ENCODE results near the gene NAPSA. TPM values are rescaled to one million over a fixed set of nuclear protein-coding genes. Genes with fewer than 3 reads are reported as not detected.
A peak's percentile ranks its signal among the peaks of the same experiment; 100 is the strongest.
"Not testable (repeated sequence)": the region's sequence is repeated elsewhere in the genome, so short reads cannot be mapped to it uniquely, and the experiment has no call there.

The NAPSA gene
- total RNA-seq, 2 donors from 2014 or later, result not detected

- Histone ChIP-seq H3K27me3 (replicated peaks; ENCODE audit: insufficient read depth) (no peaks in the 10 kb centered on the region), H3K4me3 (no peak overlapping the region), H3K4me1 (ENCODE audit: control insufficient read depth in 1 of 2, low read depth in 2 of 2) (no peaks in the 10 kb centered on the region), H3K36me3 (no peaks in the 10 kb centered on the region), H3K27ac (no peak overlapping the region), H3K9me3 (no peaks in the 10 kb centered on the region)
- ATAC-seq (ENCODE audit: insufficient number of reproducible peaks, low FRiP score, low read depth) (no peak), DNase-seq (ENCODE audit: low spot score) (no peak)
- TF ChIP-seq, protein P1, sequence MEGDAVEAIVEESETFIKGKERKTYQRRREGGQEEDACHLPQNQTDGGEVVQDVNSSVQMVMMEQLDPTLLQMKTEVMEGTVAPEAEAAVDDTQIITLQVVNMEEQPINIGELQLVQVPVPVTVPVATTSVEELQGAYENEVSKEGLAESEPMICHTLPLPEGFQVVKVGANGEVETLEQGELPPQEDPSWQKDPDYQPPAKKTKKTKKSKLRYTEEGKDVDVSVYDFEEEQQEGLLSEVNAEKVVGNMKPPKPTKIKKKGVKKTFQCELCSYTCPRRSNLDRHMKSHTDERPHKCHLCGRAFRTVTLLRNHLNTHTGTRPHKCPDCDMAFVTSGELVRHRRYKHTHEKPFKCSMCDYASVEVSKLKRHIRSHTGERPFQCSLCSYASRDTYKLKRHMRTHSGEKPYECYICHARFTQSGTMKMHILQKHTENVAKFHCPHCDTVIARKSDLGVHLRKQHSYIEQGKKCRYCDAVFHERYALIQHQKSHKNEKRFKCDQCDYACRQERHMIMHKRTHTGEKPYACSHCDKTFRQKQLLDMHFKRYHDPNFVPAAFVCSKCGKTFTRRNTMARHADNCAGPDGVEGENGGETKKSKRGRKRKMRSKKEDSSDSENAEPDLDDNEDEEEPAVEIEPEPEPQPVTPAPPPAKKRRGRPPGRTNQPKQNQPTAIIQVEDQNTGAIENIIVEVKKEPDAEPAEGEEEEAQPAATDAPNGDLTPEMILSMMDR (IDR thresholded peaks at IDR 0.05), result no peak
Measured at GRCh38 chr19:50341091-50341564, 24.3 kb downstream of the NAPSA start.

GRCh38 chr19:50340331-50340730 lies 25.1 kb downstream of the NAPSA start:
- ATAC-seq (ENCODE audit: insufficient number of reproducible peaks, low FRiP score, low read depth) (no peak), DNase-seq (ENCODE audit: low spot score) (no peak)
- Histone ChIP-seq H3K27me3 (replicated peaks; ENCODE audit: insufficient read depth) (no peaks in the 10 kb centered on the region), H3K27ac (no peak overlapping the region), H3K36me3 (no peaks in the 10 kb centered on the region), H3K9me3 (no peaks in the 10 kb centered on the region), H3K4me3 (no peak overlapping the region), H3K4me1 (ENCODE audit: control insufficient read depth in 1 of 2, low read depth in 2 of 2) (no peaks in the 10 kb centered on the region)
- TF ChIP-seq, protein P1 (IDR thresholded peaks at IDR 0.05), result no peak

- ATAC-seq (ENCODE audit: insufficient number of reproducible peaks, low FRiP score, low read depth); H3K9me3 ChIP-seq; H3K36me3 ChIP-seq; H3K4me3 ChIP-seq; DNase-seq (ENCODE audit: low spot score); H3K27ac ChIP-seq; H3K27me3 ChIP-seq (replicated peaks; ENCODE audit: insufficient read depth): not testable (repeated sequence)
- peaks cover 3 to 16% of the 10 kb centered on the region in 2 donors for H3K4me1 ChIP-seq (ENCODE audit: control insufficient read depth in 1 of 2, low read depth in 2 of 2)
Measured at GRCh38 chr19:50337031-50337430, 28.4 kb downstream of the NAPSA start.

DNA sequence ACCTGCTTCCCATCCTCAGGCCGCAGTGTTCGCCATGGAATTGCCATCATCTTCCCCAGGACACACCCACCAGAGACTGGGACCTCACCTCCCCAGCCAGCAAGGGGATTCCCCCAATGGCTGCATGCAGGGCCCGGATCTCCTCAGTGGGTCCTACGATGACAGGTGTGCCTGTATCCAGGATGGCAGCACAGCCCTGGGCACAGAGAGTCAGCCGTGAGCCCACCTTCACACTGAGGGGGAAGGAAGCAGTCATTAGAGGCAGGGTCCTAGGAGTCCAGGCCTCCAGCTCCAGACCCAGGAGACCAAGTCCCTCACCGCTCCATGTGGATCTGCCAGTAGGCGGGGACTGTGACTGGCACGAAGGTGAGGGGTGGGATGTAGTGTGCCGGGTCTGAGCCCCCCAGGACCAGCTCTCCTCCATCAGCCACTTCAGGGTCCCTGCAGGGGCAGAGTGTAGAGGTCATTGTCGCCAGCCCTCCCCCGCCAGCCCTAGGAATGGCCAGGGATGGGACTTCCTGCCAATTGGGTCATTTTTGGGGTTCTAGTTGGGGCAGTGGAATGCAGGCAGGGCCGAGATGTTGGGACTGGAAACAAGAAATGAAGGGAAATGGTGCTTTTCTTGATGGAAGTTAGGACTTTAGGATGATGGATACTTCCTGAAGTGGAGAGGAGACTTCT lies 30.6 kb downstream of the NAPSA start:
- TF ChIP-seq, protein P1 (IDR thresholded peaks at IDR 0.05), result no peak
- H3K27ac ChIP-seq, result no peak overlapping the region

GRCh38 chr19:50333737-50334617 lies 31.5 kb downstream of the NAPSA start:
- Histone ChIP-seq H3K4me3 (peak overlapping the region; percentile 66), H3K9me3 (no peaks in the 10 kb centered on the region), H3K27ac (peak overlapping the region in 1 of 2 donors; percentile 29), H3K36me3 (no peaks in the 10 kb centered on the region), H3K4me1 (ENCODE audit: control insufficient read depth in 1 of 2, low read depth in 2 of 2) (peaks cover 3 to 28% of the 10 kb centered on the region in 2 donors), H3K27me3 (replicated peaks; ENCODE audit: insufficient read depth) (peaks cover 9% of the 10 kb centered on the region)
- TF ChIP-seq, protein P1 (IDR thresholded peaks at IDR 0.05), result no peak
- DNase-seq (ENCODE audit: low spot score) (no peak), ATAC-seq (ENCODE audit: insufficient number of reproducible peaks, low FRiP score, low read depth) (no peak)

More for the DNA sequence above, 30.6 kb downstream of the NAPSA start:
- no peak overlapping the region for H3K4me3 ChIP-seq
- no peak for DNase-seq (ENCODE audit: low spot score)
- H3K9me3 ChIP-seq, result no peaks in the 10 kb centered on the region
- H3K4me1 ChIP-seq (ENCODE audit: control insufficient read depth in 1 of 2, low read depth in 2 of 2), result peaks cover 3 to 22% of the 10 kb centered on the region in 2 donors
- peaks cover 9% of the 10 kb centered on the region for H3K27me3 ChIP-seq (replicated peaks; ENCODE audit: insufficient read depth)
- ATAC-seq (ENCODE audit: insufficient number of reproducible peaks, low FRiP score, low read depth), result no peak
- H3K36me3 ChIP-seq, result no peaks in the 10 kb centered on the region

All from thoracic aorta (tissue), 2 donors.